Measurements from ENCODE around the gene NUP93. TPM values are rescaled to one million over a fixed set of nuclear protein-coding genes. Genes with fewer than 3 reads are reported as not detected.

NUP93 gene
- total RNA-seq, 2 experiments from 2014 or later: 45.6 to 47.2 TPM

DNA sequence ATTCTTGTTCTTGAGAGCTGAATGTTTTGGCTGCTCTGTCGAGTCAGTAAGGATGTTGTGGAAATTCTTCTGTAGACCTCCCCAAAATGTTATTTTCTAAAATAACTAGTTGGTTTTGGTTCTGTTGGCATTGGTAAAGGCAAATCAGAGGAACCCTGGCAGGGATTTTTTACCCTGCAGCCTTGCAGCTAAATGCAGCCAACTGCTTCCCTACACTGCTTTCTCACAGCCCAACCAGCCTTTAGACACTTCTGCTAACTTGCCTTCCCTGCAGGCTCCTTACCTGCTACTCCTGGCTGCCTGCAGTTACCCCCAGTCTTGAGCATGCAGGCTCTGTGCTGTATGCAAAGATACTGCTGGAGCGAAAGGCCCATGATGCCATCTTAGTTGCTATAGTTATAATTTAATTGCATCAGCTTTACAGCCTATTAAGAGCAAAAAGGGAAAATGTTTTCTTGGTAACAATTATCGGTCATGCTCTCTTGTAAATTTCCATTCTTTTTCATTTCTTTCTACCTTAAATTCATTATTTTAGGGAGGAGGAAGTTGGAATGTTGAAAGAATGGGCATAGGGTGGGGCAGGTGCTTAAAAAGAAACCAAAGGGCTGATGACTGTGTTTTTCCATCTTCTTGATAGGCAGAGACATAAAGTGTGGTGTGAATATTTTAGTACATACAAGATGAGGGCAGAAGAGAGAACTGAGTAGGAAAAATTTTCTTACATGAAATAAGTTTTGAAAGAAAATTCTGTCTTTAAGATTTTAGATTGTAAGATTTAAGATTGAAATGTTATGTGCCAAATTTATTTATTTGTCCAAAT is 20.0 kb downstream of the NUP93 start:
- H3K9me3 ChIP-seq (ENCODE audit: control insufficient read depth in 1 of 2, insufficient read depth in 1 of 2, low read length in 2 of 2): no peaks in the 10 kb centered on the region
- Mint-ChIP-seq H3K27me3 (no peaks in the 10 kb centered on the region), H3K4me3 (no peak overlapping the region), H3K9me3 (peaks cover 2% of the 10 kb centered on the region), H3K36me3 (ENCODE audit: low read depth) (peaks cover 73% of the 10 kb centered on the region), H3K4me1 (ENCODE audit: low read depth) (peaks cover 19% of the 10 kb centered on the region), H3K27ac (no peak overlapping the region)
- no peaks in the 10 kb centered on the region for H3K4me1 ChIP-seq (ENCODE audit: insufficient read depth, low read length)
- no peak overlapping the region for H3K4me3 ChIP-seq (ENCODE audit: low read length)
- POLR2A ChIA-PET: no interaction called here
- H3K27me3 ChIP-seq (ENCODE audit: control insufficient read depth in 1 of 2, insufficient read depth in 2 of 2, low read length in 2 of 2): no peaks in the 10 kb centered on the region
- no peak overlapping the region for H3K27ac ChIP-seq (ENCODE audit: low read depth in 1 of 2, low read length in 2 of 2)
- ATAC-seq (ENCODE audit: poor library complexity): no peak
- no peak for DNase-seq
- CTCF ChIA-PET: no interaction called here
- peaks cover 13% of the 10 kb centered on the region for H3K36me3 ChIP-seq (ENCODE audit: insufficient read depth, low read length)
- TF ChIP-seq CTCF (IDR thresholded peaks at IDR 0.05): no peak
- intact Hi-C loops (cut with DNase I, micrococcal nuclease): loop anchor here in 1 of 2 experiments (5.0 kb wide), 1 partner anchor 82 kb away; no protein-coding TSS in a partner anchor

- Mint-ChIP-seq H3K27me3 (no peaks in the 10 kb centered on the region), H3K4me1 (ENCODE audit: low read depth) (peaks cover 12% of the 10 kb centered on the region), H3K4me3 (no peak overlapping the region), H3K27ac (no peak overlapping the region), H3K36me3 (ENCODE audit: low read depth) (peaks cover 85% of the 10 kb centered on the region), H3K9me3 (peaks cover 2% of the 10 kb centered on the region)
- Histone ChIP-seq H3K4me1 (ENCODE audit: insufficient read depth, low read length) (no peaks in the 10 kb centered on the region), H3K4me3 (ENCODE audit: low read length) (no peak overlapping the region), H3K9me3 (ENCODE audit: control insufficient read depth in 1 of 2, insufficient read depth in 1 of 2, low read length in 2 of 2) (no peaks in the 10 kb centered on the region), H3K36me3 (ENCODE audit: insufficient read depth, low read length) (peaks cover 12% of the 10 kb centered on the region), H3K27me3 (ENCODE audit: control insufficient read depth in 1 of 2, insufficient read depth in 2 of 2, low read length in 2 of 2) (no peaks in the 10 kb centered on the region), H3K27ac (ENCODE audit: low read depth in 1 of 2, low read length in 2 of 2) (no peak overlapping the region)
- ChIA-PET POLR2A (no interaction called here), CTCF (no interaction called here)
- no peak for TF ChIP-seq CTCF (IDR thresholded peaks at IDR 0.05)
- DNase-seq (no peak), ATAC-seq (ENCODE audit: poor library complexity) (no peak)
- intact Hi-C loops (cut with DNase I, micrococcal nuclease): loop anchor here in 1 of 2 experiments (5.0 kb wide), 1 partner anchor 79 kb away; no protein-coding TSS in a partner anchor
Observed at GRCh38 chr16:56753410-56753809, 23.5 kb downstream of the NUP93 start.

GRCh38 chr16:56755038-56755437 is 25.1 kb downstream of the NUP93 start:
- CTCF ChIA-PET: no interaction called here
- H3K4me3 Mint-ChIP-seq: no peak overlapping the region
- TF ChIP-seq CTCF (IDR thresholded peaks at IDR 0.05): no peak
- peaks cover 85% of the 10 kb centered on the region for H3K36me3 Mint-ChIP-seq (ENCODE audit: low read depth)
- Histone ChIP-seq H3K4me3 (ENCODE audit: low read length) (no peak overlapping the region), H3K27me3 (ENCODE audit: control insufficient read depth in 1 of 2, insufficient read depth in 2 of 2, low read length in 2 of 2) (no peaks in the 10 kb centered on the region), H3K27ac (ENCODE audit: low read depth in 1 of 2, low read length in 2 of 2) (no peak overlapping the region), H3K9me3 (ENCODE audit: control insufficient read depth in 1 of 2, insufficient read depth in 1 of 2, low read length in 2 of 2) (no peaks in the 10 kb centered on the region), H3K4me1 (ENCODE audit: insufficient read depth, low read length) (no peaks in the 10 kb centered on the region), H3K36me3 (ENCODE audit: insufficient read depth, low read length) (peaks cover 17% of the 10 kb centered on the region)
- POLR2A ChIA-PET: no interaction called here
- H3K27me3 Mint-ChIP-seq: no peaks in the 10 kb centered on the region
- H3K9me3 Mint-ChIP-seq: peaks cover 2% of the 10 kb centered on the region
- H3K4me1 Mint-ChIP-seq (ENCODE audit: low read depth): peaks cover 1% of the 10 kb centered on the region
- H3K27ac Mint-ChIP-seq: no peak overlapping the region
- DNase-seq: no peak
- intact Hi-C loops (cut with DNase I, micrococcal nuclease): no loop called here
- no peak for ATAC-seq (ENCODE audit: poor library complexity)

All from CD4-positive, alpha-beta T cell (primary cell).